ENCODE data around the gene ABCA10.

ABCA10 gene

DNA sequence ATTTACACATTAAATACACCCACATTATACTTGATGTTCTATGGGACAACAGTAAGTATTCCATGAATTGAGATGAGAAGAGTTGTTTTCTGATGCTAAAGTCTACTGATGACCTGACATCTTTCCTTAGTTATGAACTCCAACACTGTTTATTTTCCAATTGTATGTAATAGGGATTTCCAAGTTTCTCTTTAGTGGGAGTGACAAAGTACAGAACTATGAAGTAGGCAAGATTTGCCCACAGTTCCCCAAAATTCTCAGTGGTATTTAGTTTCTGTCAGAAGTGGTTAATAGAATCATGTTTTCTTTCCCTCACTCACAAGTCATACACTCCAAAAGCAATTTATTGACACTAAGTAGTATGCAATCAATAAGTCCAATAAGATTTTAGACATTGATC lies 64.4 kb downstream of the ABCA10 start:
- no peak for DNase-seq

DNA sequence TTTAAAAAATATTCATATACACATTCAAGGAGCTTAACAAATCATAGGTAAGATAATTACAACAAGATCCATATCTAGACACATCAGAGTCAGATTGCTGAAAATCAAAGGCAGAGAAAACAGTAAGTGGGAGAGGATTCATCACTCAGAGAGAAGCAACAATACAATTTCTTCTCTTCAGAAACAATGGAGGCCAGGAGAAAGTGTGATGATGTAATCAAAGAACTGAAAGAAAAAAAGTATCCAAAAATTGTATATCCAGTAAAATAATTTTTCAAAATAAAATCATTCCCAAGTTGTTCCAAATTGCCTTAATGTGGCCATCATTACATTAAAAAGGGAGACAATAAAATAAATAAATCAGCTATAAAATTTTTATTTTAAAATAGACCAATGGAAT lies 69.2 kb downstream of the ABCA10 start:
- no peak for DNase-seq

DNA sequence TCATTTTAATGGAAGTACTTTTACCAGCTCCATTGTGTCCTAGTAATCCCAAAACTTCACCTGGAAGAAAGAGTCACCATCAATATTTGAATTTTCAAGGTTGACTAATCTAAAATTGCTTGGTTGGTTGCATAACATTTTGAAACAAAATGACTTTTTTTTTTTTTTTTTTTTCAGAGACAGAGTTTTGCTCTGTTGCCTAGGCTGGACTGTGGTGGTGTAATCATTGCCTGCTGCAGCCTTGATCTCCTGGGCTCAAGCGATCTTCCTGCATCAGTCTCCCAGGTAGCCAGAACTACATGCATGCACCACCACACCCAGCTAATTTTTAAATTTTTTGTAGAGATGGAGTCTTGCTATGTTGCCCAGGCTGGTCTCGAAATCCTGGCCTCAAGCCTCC lies 74.4 kb downstream of the ABCA10 start:
- no peak for DNase-seq

GRCh38 chr17:69150333-69150732 lies 78.3 kb downstream of the ABCA10 start:
- no peak for DNase-seq

GRCh38 chr17:69147460-69147859 lies 81.2 kb downstream of the ABCA10 start:
- DNase-seq = no peak

GRCh38 chr17:69144331-69145255 lies 84.0 kb downstream of the ABCA10 start:
- DNase-seq = no peak

GRCh38 chr17:69143683-69144231 lies 84.9 kb downstream of the ABCA10 start:
- DNase-seq = no peak

DNA sequence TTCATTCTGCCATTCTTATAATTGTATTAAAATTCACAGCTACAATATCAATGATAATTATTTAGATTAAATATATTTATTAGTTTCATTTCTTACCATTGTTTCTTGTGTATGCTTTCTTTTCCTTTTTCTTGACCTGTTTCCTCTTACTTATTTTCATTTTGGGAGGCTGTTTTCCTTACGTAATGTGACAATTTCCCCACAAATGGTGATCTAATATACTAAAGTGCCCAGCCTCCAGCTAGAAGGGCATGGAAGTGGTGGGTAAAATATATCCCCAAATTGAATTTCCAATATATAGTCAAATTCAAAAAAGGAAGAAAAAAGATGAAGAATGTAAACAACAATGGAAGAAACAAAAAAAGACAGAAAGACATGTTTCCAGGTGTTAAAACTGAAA lies 85.5 kb downstream of the ABCA10 start:
- DNase-seq = no peak

GRCh38 chr17:69142175-69142802 lies 86.3 kb downstream of the ABCA10 start:
- DNase-seq = no peak

DNA sequence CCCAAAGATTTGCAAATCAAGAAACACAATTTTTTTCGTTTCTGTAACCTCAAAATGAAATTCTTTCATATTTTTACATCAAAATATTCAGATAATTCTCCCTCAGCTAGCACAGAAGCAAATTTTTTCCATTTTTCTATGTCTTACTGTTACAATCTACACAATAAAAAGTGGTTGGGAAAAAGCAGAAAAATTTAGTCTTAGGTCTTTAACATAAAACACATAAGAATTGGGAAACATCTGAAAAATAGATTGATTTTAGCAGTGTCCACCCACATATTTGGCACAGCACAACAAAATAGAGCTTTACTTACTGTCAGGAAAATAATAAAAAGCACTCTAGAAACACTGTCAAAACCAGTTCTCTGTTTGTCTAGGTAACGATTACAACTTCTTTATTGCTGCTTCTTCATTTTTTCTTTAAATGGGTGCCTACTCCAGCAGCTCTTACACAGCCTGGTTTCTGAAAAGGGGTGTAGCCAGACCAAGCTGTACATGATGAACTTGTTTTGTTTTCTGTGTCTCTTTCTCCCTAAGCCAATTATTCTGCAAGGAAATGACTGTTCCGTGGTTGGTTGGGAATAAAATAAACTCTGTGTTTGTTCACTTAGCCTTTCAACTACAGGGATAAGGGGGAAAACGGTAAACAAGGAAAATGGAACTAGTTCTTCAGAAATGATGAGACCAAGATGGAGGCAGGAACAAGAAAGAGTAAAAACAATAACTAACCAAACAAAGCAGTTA lies 87.0 kb downstream of the ABCA10 start, which contains the start of gene ABCA6:
TSS of gene ABCA6 (minus strand) at position 465 of the 744 bp plus-strand sequence. CDS start 1,192 bp downstream, outside the sequence.
- DNase-seq = no peak

- DNase-seq = no peak
These were observed 94.5 kb downstream of the ABCA10 start for GRCh38 chr17:69134112-69134511.

- DNase-seq = no peak
These were observed 97.9 kb downstream of the ABCA10 start for GRCh38 chr17:69130627-69131296.

- DNase-seq = no peak
These were observed 105.0 kb downstream of the ABCA10 start for GRCh38 chr17:69123626-69124025.

- DNase-seq = no peak
These were observed 106.6 kb downstream of the ABCA10 start for GRCh38 chr17:69122065-69122464.

DNA sequence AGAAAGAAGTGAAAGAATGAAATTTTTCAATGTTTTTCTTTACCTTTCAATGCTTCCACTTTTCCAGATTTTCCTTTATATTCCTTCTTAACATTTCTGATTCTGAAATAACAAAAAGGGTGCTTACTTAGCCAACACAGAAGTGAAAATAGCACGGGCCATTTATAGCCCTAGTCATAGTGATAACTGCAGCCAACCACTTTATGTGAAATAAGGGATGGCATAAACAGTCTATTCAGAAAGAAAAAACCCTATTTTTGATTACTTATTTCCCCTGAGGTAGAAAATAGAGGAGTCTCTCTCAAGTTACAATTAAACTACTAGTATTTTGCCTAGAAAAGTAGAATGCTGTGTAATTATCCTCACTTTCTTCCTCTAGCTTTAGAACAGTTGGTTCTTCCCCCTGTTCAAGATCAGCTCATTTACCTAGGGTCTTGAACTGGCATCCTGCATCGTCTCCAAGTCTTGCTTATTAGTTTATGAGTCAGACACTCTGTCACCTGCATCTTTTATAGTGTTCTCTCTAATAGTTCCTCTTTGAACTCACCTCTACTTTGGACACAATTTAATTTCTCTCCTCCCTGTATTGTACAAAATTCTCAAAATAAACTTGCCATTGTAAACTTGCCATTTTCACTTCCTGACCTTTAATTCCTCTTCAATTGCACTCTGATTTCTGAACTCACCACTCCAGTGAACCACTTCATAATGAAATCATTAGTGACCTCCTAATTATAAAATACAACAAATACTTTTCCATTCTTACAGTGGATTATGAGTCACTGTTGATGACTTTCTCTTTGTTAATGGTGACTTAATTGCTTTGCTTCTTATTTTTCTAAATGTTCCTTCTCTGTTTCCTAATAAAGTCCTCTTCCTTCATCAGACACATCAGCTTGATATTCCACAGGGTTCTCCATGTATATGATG lies 110.5 kb downstream of the ABCA10 start:
- no peak for DNase-seq

DNA sequence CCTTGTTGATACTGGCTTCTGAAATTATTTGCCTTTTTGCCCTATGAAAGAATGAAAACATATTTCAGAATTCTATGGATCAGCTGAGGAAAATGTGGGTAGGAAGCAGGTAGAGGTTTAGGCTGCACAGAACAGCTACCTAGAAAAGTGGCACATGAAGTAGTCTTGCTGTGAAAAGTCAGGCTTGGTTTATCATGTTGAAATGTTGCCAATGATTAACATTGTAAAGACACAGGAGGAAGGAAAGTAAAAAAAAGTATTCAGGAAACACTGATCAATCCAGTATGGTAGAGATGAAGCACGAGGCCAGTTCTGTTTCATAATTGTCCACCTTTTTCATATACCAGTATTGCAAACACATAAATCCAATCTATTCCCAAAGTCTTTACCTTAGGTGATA lies 116.8 kb downstream of the ABCA10 start:
- DNase-seq = no peak

DNA sequence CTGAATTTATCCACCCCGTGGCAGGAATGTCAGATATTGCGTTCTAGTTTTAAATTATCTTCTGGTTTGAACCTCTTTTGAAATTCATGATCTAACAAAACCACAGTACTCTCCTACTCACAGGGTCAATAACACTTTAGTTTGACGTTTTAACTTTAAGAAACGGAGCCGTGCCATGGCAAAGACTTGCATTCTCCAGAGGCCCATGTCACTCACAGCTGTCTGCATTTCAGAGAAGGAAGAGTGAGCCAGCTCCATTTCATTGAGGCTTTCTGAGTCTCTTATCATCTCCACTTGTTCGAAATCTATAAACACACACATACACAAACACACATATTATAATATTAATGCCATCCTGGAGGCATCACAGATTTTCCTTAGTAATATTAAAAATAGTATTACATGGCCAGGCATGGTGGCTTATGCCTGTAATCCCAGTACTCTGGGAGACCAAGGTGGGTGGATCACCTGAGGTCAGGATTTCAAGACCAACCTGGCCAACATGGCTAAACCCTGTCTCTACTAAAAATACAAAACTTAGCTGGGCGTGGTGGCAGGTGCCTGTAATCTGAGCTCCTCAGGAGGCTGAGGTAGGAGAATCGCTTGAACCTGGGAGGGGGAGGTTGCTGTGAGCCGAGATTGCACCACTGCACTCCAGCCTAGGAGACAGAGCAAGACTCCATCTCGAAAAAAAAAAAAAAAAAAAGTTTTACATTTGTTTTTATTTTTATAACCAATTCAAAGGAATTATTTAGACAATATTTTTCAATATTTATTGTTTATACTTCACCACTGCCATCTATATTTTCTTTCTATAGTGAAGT lies 122.5 kb downstream of the ABCA10 start:
- DNase-seq = no peak

- no peak for DNase-seq
These were observed 124.9 kb downstream of the ABCA10 start for GRCh38 chr17:69103557-69104233.

GRCh38 chr17:69098625-69099024 lies 130.0 kb downstream of the ABCA10 start:
- no peak for DNase-seq

All from stimulated activated CD4-positive, alpha-beta T cell treated with anti-CD3 and anti-CD28 coated beads, Interleukin-4, amount 100 ng/mL, for 1 hour (primary cell).